ENCODE results near the gene ZNF467.

ZNF467 gene, protein sequence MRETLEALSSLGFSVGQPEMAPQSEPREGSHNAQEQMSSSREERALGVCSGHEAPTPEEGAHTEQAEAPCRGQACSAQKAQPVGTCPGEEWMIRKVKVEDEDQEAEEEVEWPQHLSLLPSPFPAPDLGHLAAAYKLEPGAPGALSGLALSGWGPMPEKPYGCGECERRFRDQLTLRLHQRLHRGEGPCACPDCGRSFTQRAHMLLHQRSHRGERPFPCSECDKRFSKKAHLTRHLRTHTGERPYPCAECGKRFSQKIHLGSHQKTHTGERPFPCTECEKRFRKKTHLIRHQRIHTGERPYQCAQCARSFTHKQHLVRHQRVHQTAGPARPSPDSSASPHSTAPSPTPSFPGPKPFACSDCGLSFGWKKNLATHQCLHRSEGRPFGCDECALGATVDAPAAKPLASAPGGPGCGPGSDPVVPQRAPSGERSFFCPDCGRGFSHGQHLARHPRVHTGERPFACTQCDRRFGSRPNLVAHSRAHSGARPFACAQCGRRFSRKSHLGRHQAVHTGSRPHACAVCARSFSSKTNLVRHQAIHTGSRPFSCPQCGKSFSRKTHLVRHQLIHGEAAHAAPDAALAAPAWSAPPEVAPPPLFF

DNA sequence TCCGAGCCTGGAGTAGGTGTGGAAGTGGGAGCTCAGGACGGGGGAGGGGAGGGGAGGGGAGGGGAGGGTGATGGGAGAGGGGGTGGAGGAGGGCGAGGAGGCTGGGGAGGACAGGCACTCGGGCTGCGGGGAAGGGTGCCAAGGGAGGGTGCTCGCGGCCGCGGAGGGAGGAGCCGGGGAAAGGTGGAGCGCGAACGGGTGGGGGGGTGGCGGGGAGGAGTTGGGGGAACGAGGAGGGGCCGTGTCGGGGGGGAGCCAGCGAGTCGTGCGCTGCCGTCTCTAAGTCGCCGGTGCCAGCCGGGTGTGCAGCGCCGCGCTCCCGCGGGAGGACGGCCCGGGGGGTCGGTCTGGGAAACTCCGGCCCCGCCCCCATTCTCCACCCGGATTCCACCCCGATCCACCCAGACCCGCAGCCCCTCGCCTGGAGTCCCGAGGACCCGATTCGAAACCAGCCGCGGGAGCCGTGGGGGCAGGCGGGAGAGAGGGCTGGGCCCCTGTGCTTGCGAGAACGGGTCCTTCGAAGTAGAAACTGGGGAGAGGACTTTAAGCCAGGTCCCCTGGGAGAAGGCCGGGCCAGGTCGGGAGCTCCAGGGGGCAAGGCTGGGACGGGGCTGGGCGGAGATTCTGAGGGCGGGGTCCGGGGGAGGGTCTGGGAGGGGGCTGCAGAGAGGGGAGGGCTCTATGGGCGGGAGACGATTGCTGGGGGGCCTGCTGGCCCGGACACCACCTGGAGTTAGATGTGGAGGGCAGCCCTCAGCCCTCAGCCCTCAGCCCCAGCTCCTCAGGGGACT, at the start of gene ZNF467:
Gene ZNF467, minus strand, starts transcription at position 143 of the 791 bp plus-strand sequence. CDS start 2,556 bp downstream, outside the sequence.
- FAIRE-seq, result no peak

DNA sequence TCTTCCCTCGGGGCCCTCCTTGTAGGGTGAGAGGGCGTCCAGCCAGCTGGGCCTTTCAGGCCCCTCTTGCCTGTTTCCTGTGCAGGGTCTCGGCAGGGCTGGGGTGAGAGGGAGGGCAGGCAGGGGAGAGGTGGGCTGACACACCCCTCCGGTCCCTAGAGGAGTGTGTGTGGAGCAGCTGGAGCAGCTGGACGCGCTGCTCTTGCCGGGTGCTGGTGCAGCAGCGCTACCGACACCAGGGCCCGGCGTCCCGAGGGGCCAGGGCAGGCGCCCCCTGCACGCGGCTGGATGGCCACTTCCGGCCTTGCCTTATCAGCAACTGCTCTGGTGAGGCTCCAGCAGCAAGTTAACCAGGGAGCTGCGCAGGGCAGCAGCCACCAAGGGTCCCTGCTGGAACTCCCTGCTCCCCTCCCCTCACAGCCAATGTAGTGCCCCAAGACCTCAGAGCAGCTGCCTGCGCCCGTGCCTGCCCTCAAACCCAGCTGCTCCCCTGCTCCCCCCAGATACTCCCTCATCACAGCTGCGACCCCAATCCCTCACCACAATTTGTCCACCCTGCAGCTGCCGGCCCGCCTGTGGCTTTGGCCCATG, 49.1 kb upstream of the ZNF467 start:
- no peak for FAIRE-seq

DNA sequence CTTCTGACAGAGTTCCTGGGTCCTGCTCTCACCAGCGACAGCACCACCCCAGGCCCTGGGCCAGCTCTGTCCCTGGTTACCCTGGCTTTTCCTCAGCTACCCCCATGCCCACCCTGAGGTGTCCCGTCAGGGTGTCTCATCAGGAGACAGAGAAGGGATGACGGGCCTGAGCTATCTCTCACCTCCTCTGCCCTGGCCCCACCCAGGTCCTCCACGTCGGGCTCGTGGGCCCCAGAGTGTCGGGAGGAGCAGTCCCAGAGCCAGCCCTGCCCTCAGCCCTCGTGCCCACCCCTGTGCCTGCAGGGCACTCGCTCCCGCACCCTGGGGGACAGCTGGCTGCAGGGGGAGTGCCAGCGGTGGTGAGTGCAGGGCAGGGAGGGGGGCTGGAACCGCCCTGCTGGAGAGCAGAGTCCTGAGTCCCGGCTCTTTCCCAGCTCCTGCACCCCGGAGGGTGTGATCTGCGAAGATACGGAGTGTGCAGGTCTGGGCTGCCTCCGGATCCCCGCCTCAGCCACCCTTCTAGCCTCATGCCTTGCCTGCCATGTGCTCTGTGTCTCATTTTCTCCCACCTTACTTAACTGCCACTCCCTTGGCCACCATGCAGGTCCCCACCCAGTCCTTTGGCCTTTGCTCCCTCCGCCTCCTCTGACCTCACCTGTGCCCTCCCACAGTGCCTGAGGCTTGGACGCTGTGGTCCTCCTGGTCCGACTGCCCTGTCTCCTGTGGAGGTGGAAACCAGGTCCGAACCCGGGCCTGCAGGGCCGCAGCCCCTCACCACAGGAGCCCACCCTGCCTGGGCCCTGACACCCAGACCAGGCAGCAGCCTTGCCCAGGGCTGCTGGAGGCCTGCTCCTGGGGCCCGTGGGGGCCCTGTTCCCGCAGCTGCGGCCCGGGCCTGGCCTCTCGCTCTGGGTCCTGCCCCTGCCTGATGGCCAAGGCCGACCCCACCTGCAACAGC, 48.1 kb upstream of the ZNF467 start:
- FAIRE-seq, result no peak

DNA sequence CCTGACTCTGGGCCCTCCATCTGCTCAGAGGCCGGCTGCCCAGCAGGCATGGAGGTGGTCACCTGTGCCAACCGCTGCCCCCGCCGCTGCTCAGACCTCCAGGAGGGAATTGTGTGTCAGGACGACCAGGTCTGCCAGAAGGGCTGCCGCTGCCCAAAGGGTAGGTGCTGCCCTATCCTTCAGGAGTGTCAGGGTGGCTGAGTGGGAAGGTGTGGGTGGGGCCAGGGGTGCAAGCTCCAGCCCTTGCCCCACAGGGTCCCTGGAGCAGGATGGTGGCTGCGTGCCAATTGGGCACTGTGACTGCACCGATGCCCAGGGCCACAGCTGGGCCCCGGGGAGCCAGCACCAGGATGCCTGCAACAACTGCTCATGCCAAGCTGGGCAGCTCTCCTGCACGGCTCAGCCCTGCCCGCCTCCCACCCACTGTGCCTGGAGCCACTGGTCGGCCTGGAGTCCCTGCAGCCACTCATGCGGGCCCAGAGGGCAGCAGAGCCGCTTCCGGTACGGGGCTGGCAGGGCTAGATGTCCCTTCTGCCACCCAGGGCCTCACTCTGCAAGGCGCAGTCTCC, 47.3 kb upstream of the ZNF467 start:
- no peak for FAIRE-seq

DNA sequence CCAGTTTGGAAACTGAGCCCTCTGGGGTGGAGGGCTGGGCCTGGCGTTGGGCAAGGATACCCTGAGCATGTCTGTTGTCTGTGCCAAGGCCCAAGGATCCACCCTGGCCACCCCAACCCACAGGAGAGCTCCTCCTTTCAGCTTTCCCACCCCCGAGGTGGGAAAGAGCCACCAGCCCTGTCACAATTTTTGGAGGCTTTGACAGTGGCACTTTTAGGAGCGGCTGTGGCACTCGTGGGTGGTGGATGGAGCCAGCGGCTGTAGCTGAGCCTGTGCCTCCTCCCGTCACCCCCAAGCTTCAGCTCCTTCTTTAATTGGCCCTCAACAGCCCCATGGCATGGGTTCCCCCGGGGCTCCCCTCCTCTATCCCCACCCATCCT, 46.6 kb upstream of the ZNF467 start:
- no peak for FAIRE-seq

DNA sequence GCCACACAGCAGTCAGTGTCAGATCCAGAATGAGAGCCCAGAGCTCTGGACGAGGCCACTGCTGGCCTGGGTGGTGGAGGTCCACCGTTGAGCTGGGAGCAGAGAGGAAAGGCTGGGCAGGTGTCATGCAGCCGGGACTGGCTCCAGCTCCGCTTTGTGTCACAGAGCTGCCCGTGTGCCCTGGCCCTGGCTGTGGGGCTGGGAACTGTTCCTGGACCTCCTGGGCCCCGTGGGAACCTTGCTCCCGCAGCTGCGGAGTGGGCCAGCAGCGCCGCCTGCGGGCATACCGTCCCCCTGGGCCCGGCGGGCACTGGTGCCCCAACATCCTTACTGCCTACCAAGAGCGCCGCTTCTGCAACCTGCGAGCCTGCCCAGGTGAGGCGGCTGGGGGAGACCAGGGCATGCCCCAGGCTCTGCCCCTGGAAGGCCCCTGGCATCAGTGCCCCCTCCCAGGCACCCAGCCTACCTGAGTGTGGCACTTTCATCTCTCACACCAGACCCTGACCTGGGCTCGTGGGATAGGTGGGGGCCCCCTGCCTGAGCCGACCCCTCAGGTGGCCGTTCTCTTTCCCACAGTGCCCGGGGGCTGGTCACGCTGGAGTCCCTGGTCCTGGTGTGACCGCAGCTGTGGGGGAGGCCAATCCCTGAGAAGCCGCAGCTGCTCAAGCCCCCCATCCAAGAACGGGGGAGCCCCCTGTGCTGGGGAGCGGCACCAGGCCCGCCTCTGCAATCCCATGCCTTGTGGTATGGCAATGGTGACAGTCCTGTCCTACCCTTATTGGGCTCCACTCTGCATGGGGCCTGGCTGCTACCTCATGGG, 46.0 kb upstream of the ZNF467 start:
- no peak for FAIRE-seq

DNA sequence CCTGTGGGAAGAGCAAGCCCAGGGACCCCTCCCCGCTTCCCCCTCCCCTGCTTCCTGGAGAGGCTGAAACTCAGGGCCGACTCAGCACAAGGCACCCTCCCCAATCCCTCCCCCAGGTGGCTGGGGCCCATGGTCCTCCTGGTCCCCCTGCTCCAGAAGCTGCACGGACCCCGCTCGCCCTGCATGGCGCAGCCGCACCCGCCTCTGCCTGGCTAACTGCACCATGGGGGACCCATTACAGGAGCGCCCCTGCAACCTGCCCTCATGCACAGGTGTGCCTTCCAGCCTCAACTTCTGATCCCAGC, 45.1 kb upstream of the ZNF467 start:
- FAIRE-seq, result no peak

DNA sequence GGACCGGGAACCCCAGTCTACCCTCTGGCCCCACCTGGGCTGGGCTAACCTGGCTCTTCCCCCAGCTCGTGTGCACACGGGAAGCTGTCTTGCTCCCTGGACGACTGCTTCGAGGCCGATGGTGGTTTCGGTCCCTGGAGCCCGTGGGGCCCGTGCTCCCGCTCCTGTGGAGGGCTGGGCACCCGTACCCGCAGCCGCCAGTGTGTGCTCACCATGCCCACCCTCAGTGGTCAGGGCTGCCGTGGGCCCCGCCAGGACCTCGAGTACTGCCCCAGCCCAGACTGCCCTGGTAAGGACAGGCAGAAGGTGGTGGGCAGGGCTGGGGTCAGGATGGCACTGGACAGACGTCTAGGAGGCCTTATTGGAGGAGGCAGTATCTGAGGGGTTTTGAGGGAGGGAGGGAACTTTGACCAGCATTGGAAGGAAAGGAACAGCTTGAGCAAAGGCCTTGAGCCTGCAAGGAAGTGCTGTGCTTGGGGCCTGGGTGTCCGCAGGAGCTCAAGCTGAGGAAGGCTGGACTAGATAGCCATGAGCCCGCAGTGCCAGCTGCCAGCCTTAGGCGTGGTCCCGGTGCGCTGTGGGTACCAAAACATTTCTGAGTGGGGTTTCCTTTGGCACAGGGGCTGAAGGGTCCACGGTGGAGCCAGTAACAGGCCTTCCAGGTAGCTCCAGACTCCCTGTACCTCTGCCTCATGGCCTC, 44.6 kb upstream of the ZNF467 start:
- no peak for FAIRE-seq

DNA sequence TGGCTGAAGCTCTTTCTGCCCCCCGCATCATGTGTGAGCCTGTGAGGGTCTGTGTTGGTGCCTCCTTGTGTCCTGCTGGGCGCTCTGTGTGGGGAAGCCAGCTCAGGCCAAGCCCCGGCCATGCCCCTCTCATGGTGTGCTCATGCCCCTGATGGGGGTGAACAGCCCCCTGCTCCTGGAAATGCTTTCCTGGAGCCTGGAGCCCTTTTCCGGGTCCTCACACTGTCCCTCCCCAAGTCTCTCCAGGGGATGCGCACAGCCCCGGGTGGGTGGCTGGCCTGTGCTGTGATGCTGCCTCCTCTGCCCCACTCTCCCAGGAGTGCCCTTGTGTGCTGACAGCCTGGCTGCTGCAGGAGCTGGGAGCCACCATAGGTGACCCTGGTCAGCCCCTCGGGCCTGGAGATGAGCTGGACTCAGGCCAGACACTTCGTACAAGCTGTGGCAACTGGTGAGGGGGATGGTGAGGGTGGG, 43.9 kb upstream of the ZNF467 start:
- FAIRE-seq, result no peak

DNA sequence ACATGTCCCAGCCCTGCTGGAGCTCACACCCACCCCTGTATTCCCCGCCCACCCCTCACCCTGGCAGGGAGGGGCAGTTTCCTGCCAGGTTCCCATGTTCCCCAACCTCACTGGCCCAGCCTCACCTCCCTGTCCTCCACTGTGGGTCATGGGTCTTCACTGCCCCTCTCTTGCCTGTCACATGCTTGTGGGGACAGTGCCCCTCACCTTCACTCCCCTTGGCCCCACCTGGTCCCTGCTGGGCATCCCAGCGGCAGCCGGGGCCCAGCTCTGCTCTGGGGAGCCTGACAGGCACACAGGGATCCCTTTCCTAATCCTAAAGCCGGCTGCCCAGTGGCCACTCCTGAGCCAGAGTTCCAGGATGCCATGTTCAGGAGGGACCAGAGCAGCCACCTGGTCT, 43.4 kb upstream of the ZNF467 start:
- no peak for FAIRE-seq

DNA sequence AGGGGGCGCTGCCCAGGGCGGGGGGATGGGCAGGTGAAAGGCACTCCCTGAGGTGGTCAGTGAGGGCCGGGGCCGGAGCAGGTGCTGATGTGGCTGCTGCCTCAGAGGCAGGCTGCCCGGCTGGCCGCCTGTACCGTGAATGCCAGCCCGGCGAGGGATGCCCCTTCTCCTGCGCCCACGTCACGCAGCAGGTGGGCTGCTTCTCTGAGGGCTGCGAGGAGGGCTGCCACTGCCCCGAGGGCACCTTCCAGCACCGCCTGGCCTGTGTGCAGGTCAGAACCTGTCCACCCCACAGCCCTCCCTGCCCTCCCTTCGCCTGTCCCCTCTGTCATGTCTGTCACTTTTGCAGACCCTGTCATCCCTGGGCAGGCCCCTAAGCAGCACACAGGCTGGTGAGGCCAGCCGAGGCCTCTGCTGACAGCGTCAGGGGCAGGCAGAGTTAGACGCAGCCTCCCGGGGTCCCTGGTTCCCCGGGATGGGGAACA, 42.9 kb upstream of the ZNF467 start:
- FAIRE-seq, result no peak

DNA sequence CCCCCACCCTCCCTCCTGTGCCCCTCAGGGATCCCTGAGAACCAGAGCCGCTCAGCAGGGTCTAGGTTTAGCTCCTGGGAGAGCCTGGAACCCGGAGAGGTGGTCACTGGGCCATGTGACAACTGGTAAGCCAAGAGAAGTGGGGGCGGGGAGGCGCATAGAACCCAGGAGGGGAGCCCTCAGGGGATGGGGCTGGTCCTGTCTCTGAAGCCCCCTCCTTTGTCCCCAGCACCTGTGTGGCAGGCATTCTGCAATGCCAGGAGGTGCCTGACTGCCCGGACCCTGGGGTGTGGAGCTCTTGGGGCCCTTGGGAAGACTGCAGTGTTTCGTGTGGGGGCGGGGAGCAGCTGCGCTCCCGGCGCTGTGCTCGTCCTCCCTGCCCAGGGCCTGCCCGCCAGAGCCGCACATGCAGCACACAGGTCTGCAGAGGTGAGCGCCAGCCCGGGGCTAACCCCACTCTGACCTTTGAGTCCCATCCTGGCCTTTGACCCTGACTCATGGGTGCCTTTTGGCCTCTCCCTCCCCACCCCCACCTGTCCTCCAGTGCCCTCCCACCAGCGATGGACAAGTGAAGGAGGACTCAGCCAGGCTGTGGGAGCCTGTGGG, 42.4 kb upstream of the ZNF467 start:
- FAIRE-seq, result no peak

DNA sequence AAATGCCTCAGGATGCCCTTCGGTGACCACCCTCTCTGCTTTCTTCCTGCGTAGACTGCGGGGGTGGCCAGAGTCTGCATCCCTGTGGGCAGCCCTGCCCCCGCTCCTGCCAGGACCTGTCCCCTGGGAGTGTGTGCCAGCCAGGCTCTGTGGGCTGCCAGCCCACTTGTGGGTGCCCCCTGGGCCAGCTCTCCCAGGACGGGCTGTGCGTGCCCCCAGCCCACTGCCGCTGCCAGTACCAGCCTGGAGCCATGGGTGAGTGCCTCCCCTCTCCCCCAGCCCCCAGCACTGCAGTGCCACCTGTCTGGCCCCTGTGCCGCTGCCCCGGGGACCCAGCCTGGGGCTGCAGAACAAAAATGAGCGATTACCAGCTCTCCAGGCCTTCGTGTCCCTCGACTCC, 41.7 kb upstream of the ZNF467 start:
- no peak for FAIRE-seq

DNA sequence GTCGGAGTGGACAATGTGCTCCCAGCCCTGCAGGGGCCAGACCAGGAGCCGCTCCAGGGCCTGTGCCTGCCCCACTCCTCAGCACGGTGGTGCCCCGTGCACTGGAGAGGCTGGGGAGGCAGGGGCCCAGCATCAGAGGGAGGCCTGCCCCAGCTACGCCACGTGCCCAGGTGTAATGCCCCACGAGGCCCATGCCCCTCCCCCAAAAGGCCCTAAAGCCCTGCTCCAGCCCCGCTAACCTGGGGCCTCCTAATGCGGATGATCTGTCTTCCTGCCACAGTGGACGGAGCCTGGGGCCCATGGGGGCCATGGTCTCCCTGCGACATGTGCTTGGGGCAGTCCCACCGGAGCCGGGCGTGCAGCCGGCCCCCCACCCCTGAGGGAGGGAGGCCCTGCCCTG, 41.1 kb upstream of the ZNF467 start:
- no peak for FAIRE-seq

DNA sequence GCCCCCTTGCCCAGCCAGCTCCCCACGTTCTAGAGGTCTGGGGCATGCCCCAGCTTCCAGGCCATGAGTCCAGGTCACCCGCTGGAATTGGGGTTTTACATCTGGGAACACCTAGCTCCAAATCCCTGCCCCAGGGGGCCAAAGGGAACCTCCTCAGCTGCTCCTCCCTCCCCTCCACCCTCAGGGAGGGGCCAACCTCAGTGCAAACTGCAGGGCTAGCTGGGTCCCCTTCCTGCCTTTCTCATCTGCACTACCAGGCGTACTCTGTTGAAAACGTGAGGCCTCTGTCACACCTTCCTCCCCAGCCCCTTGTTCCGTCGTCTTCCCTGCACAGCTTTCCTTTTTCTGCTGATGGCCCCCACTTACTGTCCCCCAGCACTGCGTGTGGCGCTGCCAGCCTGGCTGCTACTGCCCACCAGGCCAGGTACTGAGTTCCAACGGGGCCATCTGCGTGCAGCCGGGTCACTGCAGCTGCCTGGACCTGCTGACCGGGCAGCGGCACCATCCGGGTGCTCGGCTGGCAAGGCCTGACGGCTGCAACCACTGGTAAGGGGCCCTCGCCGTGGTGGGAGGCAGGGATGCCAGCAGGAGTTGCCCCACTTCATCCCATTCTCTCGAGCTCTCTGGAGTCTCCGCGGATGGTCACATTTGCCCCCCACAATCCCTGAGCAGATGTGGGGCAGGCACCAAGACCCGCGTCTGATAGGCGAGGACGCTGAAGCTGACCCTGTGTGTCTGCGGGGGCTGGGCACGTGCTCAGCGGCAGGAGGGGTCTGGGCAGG, 40.1 kb upstream of the ZNF467 start:
- FAIRE-seq, result no peak

DNA sequence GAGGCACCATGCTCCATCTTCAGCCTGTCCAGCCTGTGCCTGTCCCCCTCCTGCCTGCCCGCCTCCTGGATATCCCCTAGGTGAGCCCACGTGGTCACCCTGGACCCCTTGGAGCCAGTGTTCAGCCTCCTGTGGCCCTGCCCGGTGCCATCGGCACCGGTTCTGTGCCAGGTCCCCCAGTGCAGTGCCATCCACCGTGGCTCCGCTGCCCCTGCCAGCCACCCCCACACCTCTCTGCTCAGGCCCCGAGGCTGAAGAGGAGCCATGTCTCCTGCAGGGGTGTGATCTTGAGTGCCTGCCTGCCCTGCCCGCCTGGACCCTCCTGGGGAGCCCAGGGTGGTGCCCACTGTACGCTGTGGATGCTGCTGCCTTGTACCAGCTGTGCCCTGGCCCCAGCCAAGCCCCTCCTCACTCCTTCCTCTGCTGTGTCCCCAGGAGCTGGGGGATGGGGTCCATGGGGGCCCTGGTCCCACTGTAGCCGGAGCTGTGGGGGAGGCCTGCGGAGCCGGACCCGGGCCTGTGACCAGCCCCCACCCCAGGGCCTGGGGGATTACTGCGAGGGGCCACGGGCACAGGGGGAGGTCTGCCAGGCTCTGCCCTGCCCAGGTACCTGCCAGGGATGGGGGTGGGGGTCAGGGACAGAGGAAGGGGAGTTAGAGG, 38.6 kb upstream of the ZNF467 start:
- no peak for FAIRE-seq

DNA sequence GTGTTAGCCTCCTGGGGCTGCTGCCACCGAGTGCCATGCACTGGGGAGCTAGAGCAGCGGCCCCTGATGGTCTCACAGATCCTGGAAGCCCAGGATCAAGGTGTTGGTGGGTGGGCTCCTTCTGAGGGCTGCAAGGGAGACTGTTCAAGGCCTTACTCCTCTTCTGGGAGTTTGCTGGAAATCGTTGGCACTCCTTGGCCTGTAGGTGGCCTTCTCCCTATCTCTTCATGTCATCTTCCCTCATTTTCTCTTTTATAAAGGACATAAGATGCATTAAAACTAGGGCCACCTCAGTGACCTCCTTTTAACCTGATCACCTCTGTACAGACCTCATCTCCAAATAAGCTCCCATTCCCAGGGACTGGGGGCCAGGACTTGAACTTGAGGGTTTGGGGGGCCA, 37.8 kb upstream of the ZNF467 start:
- FAIRE-seq, result no peak

DNA sequence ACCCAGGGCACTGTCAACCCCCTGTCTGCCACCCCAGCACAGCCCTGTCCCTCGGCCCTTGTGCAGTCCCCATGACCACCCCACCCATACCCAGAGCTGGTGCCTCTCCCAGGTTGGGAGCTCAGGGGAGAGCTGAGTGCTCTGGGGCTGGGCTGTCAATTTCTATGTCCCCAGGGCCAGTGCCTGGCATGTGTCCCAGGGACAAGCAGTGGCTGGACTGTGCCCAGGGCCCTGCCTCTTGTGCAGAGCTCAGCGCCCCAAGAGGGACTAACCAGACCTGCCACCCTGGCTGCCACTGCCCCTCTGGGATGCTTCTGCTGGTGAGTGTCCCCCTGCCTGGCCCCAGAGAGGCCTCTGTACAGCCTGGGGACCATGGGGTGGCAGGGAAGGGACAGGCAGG, 35.8 kb upstream of the ZNF467 start:
- no peak for FAIRE-seq

Data from G401.6 (cell line).